Natural killer cell (primary cell): ENCODE measurements around the gene TALDO1. TPM values are rescaled to one million over a fixed set of nuclear protein-coding genes. Genes with fewer than 3 reads are reported as not detected.
A peak's percentile ranks its signal among the peaks of the same experiment; 100 is the strongest.

ENCODE experiments used
- ATAC-seq, 3 donors: fragments of 150-1000 bp in 2 of 3; fragments of 200-7000 bp in 1 of 3; cut with Tn5 transposase; 1 replicate in 1 of 3; 2 replicates in 2 of 3; pipeline ENCODE4 v1.10.0; 2021; ENCODE audit warnings: mild to moderate bottlenecking in 2 of 3, moderate library complexity in 2 of 3
- DNase-seq, 2 donors: peaks; one replicate each; pipeline versions ENCODE4 v3.0.0 to v3.0.0-alpha.2; 2013 to 2021; ENCODE audit warnings: mixed read lengths in 1 of 2
- H3K27ac ChIP-seq: one replicate; pipeline ENCODE4 v1.5.1; 2013; ENCODE audit warnings: mild to moderate bottlenecking, low read length
- H3K27me3 ChIP-seq: one replicate; pipeline ENCODE4 v1.6.1; 2013; ENCODE audit warnings: low read length; ENCODE audit not compliant: control insufficient read depth, insufficient read depth
- H3K36me3 ChIP-seq: one replicate; pipeline ENCODE4 v1.6.1; 2013; ENCODE audit warnings: low read length; ENCODE audit not compliant: control insufficient read depth, insufficient read depth
- H3K4me1 ChIP-seq: one replicate; pipeline ENCODE4 v1.6.1; 2013; ENCODE audit warnings: low read length; ENCODE audit not compliant: control insufficient read depth, insufficient read depth
- H3K4me3 ChIP-seq: one replicate; pipeline ENCODE4 v1.5.1; 2013; ENCODE audit warnings: low read length
- H3K9me3 ChIP-seq: one replicate; pipeline ENCODE4 v1.6.1; 2013; ENCODE audit warnings: low read length; ENCODE audit not compliant: control insufficient read depth, insufficient read depth
- H3K27ac Mint-ChIP-seq, 2 donors: one replicate each; pipeline ENCODE4 v1.8.0; 2022; ENCODE audit warnings: mild to moderate bottlenecking in 2 of 2, mixed read lengths in 2 of 2, moderate library complexity in 1 of 2
- H3K27me3 Mint-ChIP-seq, 2 donors: one replicate each; pipeline ENCODE4 v1.8.0; 2022; ENCODE audit warnings: low read depth in 2 of 2, mixed read lengths in 2 of 2
- H3K36me3 Mint-ChIP-seq: one replicate; pipeline ENCODE4 v1.8.0; 2022; ENCODE audit warnings: mixed read lengths
- H3K4me1 Mint-ChIP-seq, 2 donors: one replicate each; pipeline ENCODE4 v1.8.0; 2022; ENCODE audit warnings: mixed read lengths in 2 of 2
- H3K4me3 Mint-ChIP-seq: one replicate; pipeline ENCODE4 v1.8.0; 2022; ENCODE audit warnings: mild to moderate bottlenecking, moderate library complexity, mixed read lengths
- H3K9me3 Mint-ChIP-seq, 2 donors: one replicate each; pipeline ENCODE4 v1.8.0; 2022; ENCODE audit warnings: mixed read lengths in 2 of 2
- WGBS: methylation state at CpG from one replicate; pipeline ENCODE4 v1.1.7; 2013; ENCODE audit warnings: missing lambda C conversion rate; ENCODE audit not compliant: insufficient coverage; 5-methylcytosine and 5-hydroxymethylcytosine counted together
- intact Hi-C: fragments of 100-400 bp; cut with micrococcal nuclease; formaldehyde crosslinking; loops from one replicate; pipeline ENCODE4 v1.14.2; 2022
- total RNA-seq, 4 donors: library from RNA; stranded (reverse); fragments of 120-200 nt in 1 of 4; gene quantifications; one replicate each; pipeline versions ENCODE4 v1.2.3 to v1.2.4, GENCODE V29; 2013 to 2022
- TF ChIP-seq, protein P1 (sequence below): fragments of 200-600 bp; IDR thresholded peaks from one replicate; pipeline ENCODE4 v1.8.0; 2022; ENCODE audit warnings: antibody characterized with exemption

TALDO1 gene
- total RNA-seq, 3 donors from 2014 or later (not counting 1 experiment from before 2014, with no cell fraction given) = 46.1 to 94.8 (median 55.4) TPM

DNA sequence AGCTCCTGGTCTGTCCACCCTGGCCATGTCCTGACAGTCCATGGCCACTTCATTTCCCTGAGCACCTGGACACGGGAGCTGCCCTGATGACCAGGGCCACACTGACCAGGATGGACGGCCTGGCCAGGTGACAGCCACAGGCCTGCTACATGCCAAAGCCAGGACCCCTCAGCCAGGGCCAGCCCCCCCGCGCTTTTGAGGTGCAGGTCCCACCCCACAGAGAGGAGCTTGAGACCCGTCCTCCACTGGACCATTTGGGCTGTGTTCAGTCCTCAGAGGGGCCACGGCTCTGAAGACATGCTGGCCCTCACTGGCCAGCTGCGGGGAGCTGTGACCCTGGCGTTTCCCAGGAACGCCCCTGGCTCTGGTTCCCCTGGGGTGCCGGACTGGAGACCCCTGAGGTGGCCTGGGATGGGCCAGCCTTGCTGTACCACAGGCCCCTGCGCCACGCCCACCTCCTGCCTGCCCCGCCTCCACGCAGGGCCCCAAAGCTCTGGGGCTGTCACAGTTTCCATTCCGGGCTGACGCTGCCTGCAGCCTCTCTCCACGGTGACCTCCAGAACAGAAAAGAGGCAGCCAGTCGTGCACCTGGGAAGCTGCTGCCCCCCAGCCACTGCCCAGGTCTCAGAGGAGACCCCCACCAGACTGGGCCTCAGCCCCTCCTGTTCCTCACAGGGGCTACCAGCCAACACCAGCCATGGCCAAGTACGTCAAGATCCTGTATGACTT is 23.1 kb upstream of the TALDO1 start:
- WGBS = 82% methylated on average over 19 of the region's 19 CpGs
- Mint-ChIP-seq H3K27me3 (peaks cover 7 to 24% of the 10 kb centered on the region in 2 donors), H3K9me3 (no peaks in the 10 kb centered on the region), H3K4me1 (peaks cover 6 to 21% of the 10 kb centered on the region in 2 donors), H3K27ac (no peak overlapping the region), H3K4me3 (no peak overlapping the region), H3K36me3 (no peaks in the 10 kb centered on the region)
- intact Hi-C loops = loop anchor here (10.0 kb wide), 2 partner anchors 69 to 109 kb away; partner anchors contain the start of gene IRF7
- Histone ChIP-seq H3K9me3 (no peaks in the 10 kb centered on the region), H3K4me3 (no peak overlapping the region), H3K27ac (no peak overlapping the region), H3K27me3 (peaks cover 21% of the 10 kb centered on the region), H3K4me1 (peaks cover 54% of the 10 kb centered on the region), H3K36me3 (no peaks in the 10 kb centered on the region)
- DNase-seq (peak in 1 of 2 donors; percentile 11), ATAC-seq (no peak)
- TF ChIP-seq, protein P1, sequence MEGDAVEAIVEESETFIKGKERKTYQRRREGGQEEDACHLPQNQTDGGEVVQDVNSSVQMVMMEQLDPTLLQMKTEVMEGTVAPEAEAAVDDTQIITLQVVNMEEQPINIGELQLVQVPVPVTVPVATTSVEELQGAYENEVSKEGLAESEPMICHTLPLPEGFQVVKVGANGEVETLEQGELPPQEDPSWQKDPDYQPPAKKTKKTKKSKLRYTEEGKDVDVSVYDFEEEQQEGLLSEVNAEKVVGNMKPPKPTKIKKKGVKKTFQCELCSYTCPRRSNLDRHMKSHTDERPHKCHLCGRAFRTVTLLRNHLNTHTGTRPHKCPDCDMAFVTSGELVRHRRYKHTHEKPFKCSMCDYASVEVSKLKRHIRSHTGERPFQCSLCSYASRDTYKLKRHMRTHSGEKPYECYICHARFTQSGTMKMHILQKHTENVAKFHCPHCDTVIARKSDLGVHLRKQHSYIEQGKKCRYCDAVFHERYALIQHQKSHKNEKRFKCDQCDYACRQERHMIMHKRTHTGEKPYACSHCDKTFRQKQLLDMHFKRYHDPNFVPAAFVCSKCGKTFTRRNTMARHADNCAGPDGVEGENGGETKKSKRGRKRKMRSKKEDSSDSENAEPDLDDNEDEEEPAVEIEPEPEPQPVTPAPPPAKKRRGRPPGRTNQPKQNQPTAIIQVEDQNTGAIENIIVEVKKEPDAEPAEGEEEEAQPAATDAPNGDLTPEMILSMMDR = no peak

DNA sequence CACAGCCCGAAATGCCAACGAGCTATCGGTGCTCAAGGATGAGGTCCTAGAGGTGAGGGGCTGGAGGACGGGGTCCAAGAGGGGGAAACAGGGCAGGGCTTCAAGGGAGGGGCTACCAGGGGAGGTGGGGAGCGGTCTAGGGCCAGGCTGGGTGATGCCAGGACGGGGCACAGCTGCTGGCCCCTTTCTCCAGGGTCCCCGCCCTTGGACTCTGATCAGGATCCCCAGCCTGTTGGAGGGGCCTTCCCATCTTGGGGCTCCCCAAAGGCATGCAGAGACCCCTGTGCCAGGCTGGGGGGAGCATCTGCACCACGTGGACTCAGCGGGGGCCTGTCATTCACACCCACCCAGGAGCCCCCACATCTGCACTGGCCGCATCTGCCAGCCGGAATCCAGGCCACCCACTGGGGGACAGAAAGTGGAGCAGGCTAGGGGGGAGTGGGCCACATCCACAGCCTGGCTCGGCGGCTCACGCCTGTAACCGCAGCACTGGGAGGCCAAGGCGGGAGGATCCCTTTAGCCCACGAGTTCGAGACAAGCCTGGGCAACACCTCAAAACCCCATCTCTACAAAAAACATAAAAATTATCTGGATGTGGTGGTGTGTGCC is 22.4 kb upstream of the TALDO1 start:
- H3K27me3 Mint-ChIP-seq = peaks cover 7 to 17% of the 10 kb centered on the region in 2 donors
- Histone ChIP-seq H3K4me1 (peaks cover 54% of the 10 kb centered on the region), H3K9me3 (no peaks in the 10 kb centered on the region), H3K4me3 (no peak overlapping the region), H3K27ac (no peak overlapping the region), H3K36me3 (no peaks in the 10 kb centered on the region), H3K27me3 (peaks cover 20% of the 10 kb centered on the region)
- TF ChIP-seq, protein P1 = no peak
- H3K27ac Mint-ChIP-seq = peak overlapping the region in 1 of 2 donors; percentile 42
- DNase-seq (peak in 1 of 2 donors; percentile 9), ATAC-seq (no peak)
- intact Hi-C loops = loop anchor here (10.0 kb wide), 2 partner anchors 70 to 110 kb away; partner anchors contain the start of gene IRF7
- peaks cover 6 to 21% of the 10 kb centered on the region in 2 donors for H3K4me1 Mint-ChIP-seq
- no peaks in the 10 kb centered on the region for H3K9me3 Mint-ChIP-seq
- H3K36me3 Mint-ChIP-seq = no peaks in the 10 kb centered on the region
- peak overlapping the region; percentile 42 for H3K4me3 Mint-ChIP-seq
- 83% methylated on average over 12 of the region's 18 CpGs for WGBS

DNA sequence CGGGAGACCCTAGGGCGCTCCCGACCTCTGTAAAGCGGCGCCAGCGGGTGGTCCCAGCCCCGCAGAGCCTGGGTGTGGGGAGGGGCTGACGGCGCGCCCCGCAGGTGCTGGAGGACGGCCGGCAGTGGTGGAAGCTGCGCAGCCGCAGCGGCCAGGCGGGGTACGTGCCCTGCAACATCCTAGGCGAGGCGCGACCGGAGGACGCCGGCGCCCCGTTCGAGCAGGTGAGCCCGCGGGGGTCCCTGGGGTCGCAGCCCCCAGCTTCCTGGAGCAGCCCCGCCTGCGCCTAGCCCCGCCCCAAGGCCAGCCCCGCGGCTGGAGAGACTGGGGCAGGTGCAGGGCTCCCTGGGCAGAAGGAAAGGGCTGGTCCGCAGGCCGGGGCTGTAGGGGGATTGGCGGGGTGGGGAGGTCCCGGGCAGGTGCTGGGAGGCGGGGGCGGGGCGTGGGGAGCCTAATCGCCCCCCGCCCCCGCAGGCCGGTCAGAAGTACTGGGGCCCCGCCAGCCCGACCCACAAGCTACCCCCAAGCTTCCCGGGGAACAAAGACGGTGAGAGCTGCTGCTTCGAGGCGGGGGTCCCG is 21.6 kb upstream of the TALDO1 start:
- intact Hi-C loops = loop anchor here (10.0 kb wide), 2 partner anchors 71 to 111 kb away; partner anchors contain the start of gene IRF7
- Histone ChIP-seq H3K36me3 (no peaks in the 10 kb centered on the region), H3K9me3 (no peaks in the 10 kb centered on the region), H3K4me3 (no peak overlapping the region), H3K27ac (no peak overlapping the region), H3K27me3 (peaks cover 18% of the 10 kb centered on the region), H3K4me1 (peaks cover 54% of the 10 kb centered on the region)
- TF ChIP-seq, protein P1 = no peak
- peak overlapping the region; percentile 13 for H3K4me3 Mint-ChIP-seq
- DNase-seq (peak in 1 of 2 donors; percentile 36), ATAC-seq (peak in 1 of 3 donors; percentile 4)
- no peaks in the 10 kb centered on the region for H3K36me3 Mint-ChIP-seq
- WGBS = 2% methylated on average over 48 of the region's 53 CpGs
- peaks cover 6 to 21% of the 10 kb centered on the region in 2 donors for H3K4me1 Mint-ChIP-seq
- H3K9me3 Mint-ChIP-seq = no peaks in the 10 kb centered on the region
- peak overlapping the region in 1 of 2 donors; percentile 42 for H3K27ac Mint-ChIP-seq
- H3K27me3 Mint-ChIP-seq = peaks cover 7 to 14% of the 10 kb centered on the region in 2 donors
